Brain microvascular endothelial cell (primary cell): ENCODE data around the gene PDLIM1.

Experiments
- DNase-seq: peaks from one replicate; pipeline ENCODE4 v3.0.0-alpha.2; 2020
- H3K27ac ChIP-seq: fragments of 250-450 bp; sonication (Bioruptor Pico); 2 replicates; pipeline ENCODE4 v1.5.1; 2020; ENCODE audit warnings: mild to moderate bottlenecking, moderate library complexity
- H3K27me3 ChIP-seq: fragments of 250-450 bp; sonication (Bioruptor Pico); replicated peaks from 2 replicates; pipeline ENCODE4 v1.5.1; 2020; ENCODE audit warnings: mild to moderate bottlenecking
- H3K36me3 ChIP-seq: fragments of 250-450 bp; sonication (Bioruptor Pico); replicated peaks from 2 replicates; pipeline ENCODE4 v1.5.1; 2020; ENCODE audit warnings: mild to moderate bottlenecking
- H3K4me3 ChIP-seq: 2 replicates; pipeline ENCODE4 v1.5.1; 2011; ENCODE audit warnings: low read depth, mild to moderate bottlenecking, control low read depth, low read length, moderate library complexity
- in situ Hi-C: cut with HindIII; loops from 2 replicates; pipeline ENCODE4 v1.10.0; 2017; ENCODE audit warnings: low sequenced_read_pairs, low pct_ligation_motif_present
- TF ChIP-seq, protein P1 (sequence below): IDR thresholded peaks from 2 replicates; pipeline ENCODE4 v1.5.1; 2011; ENCODE audit warnings: low read depth, mild to moderate bottlenecking, moderate library complexity, low read length, control low read depth, inconsistent platforms; ENCODE audit errors: missing control alignments

Gene PDLIM1

GRCh38 chr10:95334805-95335144 is 44.0 kb upstream of the PDLIM1 start:
- no peak for DNase-seq
- TF ChIP-seq, protein P1, sequence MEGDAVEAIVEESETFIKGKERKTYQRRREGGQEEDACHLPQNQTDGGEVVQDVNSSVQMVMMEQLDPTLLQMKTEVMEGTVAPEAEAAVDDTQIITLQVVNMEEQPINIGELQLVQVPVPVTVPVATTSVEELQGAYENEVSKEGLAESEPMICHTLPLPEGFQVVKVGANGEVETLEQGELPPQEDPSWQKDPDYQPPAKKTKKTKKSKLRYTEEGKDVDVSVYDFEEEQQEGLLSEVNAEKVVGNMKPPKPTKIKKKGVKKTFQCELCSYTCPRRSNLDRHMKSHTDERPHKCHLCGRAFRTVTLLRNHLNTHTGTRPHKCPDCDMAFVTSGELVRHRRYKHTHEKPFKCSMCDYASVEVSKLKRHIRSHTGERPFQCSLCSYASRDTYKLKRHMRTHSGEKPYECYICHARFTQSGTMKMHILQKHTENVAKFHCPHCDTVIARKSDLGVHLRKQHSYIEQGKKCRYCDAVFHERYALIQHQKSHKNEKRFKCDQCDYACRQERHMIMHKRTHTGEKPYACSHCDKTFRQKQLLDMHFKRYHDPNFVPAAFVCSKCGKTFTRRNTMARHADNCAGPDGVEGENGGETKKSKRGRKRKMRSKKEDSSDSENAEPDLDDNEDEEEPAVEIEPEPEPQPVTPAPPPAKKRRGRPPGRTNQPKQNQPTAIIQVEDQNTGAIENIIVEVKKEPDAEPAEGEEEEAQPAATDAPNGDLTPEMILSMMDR = no peak

DNA sequence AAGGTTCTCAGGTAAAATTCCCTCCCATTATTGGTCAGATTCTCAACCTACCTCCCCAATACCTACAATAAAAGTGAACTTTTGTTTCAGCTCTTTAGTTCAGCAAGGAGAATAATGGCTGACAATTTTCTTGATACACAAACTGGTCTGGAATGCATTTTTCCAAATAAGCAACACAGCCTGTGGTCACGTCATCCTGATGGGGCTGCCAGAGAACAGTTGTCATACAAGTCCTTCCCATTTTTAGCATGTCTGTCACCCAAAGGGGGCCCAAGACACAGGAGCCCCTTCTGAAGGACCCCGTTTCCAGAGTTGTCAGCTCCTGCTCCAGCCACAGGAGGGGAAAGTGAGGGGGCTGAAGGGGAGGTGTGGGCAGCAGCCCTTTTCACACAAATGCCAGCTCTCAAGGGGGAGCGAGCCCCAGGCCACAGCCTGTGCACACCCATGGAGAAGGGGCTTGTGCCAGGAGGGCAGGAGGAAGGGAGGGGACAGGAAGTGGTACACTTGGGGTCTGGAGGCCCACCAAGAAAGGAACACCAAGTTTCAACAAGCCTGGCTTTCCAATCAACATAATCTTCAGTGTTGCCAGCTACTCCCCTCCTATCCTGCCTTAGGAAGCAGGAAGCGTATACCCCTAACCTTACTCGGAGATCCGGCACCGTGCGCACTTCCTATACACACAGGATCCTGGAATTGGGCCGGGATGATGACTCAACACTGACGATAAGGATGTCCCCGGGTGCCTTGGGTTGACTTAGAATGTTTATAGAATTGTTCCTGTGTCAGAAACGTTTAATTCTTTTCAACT is 43.4 kb upstream of the PDLIM1 start:
- H3K27me3 ChIP-seq = no peaks in the 10 kb centered on the region
- H3K4me3 ChIP-seq = no peak overlapping the region
- DNase-seq = peak; percentile 95
- no peaks in the 10 kb centered on the region for H3K36me3 ChIP-seq
- peak overlapping the region; percentile 76 for H3K27ac ChIP-seq
- in situ Hi-C loops = no loop called here
- TF ChIP-seq, protein P1 = no peak

More at GRCh38 chr10:95334805-95335144, 44.0 kb upstream of the PDLIM1 start:
- Histone ChIP-seq H3K27me3 (no peaks in the 10 kb centered on the region), H3K36me3 (no peaks in the 10 kb centered on the region), H3K4me3 (no peak overlapping the region), H3K27ac (peak overlapping the region; percentile 76)
- in situ Hi-C loops = no loop called here

DNA sequence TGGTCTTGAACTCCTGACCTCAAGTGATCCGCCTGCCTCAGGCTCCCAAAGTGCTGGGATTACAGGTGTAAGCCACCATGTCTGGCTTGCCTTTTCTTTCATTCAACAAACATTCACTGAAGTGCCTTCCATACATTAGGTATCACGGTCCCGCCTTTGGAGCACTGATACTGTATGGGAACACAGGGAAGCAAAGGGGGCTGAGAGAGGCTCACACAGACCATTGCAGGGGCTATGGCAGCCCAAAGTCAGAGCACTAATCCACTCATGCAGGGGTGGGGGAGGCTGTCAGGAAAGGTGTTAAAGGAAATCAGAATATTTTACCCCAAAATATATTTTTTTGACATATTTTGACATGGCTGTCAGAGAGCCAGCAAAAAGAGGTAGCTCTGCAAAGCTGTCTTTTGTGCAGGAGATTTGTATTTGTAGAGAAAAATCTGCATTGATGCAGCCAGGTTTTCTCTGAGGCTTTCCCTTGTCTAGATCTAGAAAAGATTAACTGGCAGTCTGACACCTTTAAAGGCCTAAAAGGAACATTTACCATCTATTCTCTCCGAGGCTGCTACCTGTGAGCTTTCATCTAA is 42.0 kb upstream of the PDLIM1 start:
- DNase-seq = no peak
- Histone ChIP-seq H3K27ac (no peak overlapping the region), H3K36me3 (no peaks in the 10 kb centered on the region), H3K4me3 (no peak overlapping the region), H3K27me3 (no peaks in the 10 kb centered on the region)
- TF ChIP-seq, protein P1 = no peak
- in situ Hi-C loops = no loop called here

DNA sequence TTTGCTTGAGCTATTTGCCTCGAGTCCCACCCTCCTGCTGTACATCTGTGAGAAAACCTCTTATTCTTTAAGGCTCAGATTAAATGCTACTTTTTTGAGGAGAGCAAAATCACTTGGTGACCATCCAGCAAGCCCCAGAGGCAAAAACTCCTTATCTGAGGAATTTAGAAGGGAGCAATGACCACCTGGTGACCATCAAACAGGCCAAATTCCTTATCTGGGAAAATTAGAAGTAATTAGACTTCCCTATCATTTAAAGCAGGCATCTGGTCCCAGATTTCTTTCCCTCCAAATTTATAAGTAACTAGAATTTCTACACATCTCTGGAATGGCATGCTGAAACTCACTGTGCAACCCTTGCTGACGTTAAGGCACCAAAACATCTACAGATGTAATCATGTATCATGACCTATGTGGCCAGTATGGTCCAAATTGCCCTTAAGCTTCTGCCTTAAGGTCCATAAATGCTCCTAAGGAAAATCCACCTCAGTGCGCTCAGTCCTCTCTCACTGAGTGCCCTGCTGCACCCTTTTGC is 40.9 kb upstream of the PDLIM1 start:
- H3K27ac ChIP-seq = no peak overlapping the region
- no peaks in the 10 kb centered on the region for H3K27me3 ChIP-seq
- in situ Hi-C loops = no loop called here
- no peak for DNase-seq
- no peaks in the 10 kb centered on the region for H3K36me3 ChIP-seq
- TF ChIP-seq, protein P1 = no peak
- no peak overlapping the region for H3K4me3 ChIP-seq

- Histone ChIP-seq H3K4me3 (no peak overlapping the region), H3K27ac (no peak overlapping the region), H3K36me3 (no peaks in the 10 kb centered on the region), H3K27me3 (no peaks in the 10 kb centered on the region)
- DNase-seq = no peak
- TF ChIP-seq, protein P1 = no peak
- in situ Hi-C loops = no loop called here
These were observed 40.2 kb upstream of the PDLIM1 start for GRCh38 chr10:95330966-95331453.
